AG09319 (cell line): ENCODE results near the gene RHOBTB1.

Source experiments
- DNase-seq: peaks from one replicate; pipeline ENCODE4 v3.0.0-alpha.2; 2010; ENCODE audit warnings: low read depth; ENCODE audit errors: extremely low read depth
- CTCF ChIP-seq: IDR thresholded peaks from 2 replicates; pipeline ENCODE4 v1.5.1; 2011; ENCODE audit warnings: low read depth, mild to moderate bottlenecking, inconsistent platforms, low read length, moderate library complexity

Gene RHOBTB1

GRCh38 chr10:60980997-60981396 lies 37.0 kb upstream of the RHOBTB1 start:
- no peak for DNase-seq
- no peak for TF ChIP-seq CTCF

DNA sequence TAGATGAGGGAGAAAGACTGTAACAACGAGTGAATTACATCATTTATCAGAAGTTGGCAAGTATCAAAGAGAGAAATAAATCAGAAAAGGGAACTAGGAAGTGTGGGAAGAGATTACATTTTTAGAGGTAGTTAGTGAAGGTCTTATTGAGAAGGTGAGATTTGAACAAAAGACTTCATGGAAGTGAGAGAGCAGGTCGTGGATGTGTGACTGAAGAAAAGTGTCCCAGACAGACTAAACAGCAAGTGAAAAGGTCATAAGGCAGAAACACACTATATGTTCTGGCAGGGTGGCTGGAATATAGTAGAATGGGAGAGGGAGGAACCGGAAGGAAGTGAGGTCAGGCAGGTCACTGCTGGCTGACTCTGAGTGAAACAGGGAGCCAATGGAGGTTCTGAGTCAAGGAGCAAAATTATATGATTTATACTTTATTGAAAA lies 35.7 kb upstream of the RHOBTB1 start:
- TF ChIP-seq CTCF: no peak
- DNase-seq: no peak

GRCh38 chr10:60978287-60979115 lies 34.5 kb upstream of the RHOBTB1 start:
- DNase-seq: no peak
- no peak for TF ChIP-seq CTCF

- no peak for TF ChIP-seq CTCF
- no peak for DNase-seq
Observed at GRCh38 chr10:60977161-60978122, 33.5 kb upstream of the RHOBTB1 start.

DNA sequence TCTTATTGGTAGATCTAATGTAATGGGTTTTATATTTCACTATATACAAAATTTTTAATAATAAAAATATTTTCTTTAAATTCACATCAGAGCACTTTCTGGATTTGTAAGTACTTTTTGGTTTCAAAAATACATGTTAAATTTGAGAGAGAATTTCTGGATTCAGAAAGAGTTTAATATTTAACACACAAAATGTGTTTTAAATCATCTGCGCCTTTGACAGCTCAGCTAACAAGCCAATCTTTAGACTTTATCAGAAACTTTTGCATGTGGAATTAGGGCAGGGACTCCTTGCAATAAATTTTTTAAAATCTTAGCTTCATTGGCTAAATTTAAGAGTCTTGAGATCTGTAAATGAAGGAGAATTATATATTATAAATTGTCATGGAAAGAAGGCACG lies 32.7 kb upstream of the RHOBTB1 start:
- TF ChIP-seq CTCF: no peak
- no peak for DNase-seq

DNA sequence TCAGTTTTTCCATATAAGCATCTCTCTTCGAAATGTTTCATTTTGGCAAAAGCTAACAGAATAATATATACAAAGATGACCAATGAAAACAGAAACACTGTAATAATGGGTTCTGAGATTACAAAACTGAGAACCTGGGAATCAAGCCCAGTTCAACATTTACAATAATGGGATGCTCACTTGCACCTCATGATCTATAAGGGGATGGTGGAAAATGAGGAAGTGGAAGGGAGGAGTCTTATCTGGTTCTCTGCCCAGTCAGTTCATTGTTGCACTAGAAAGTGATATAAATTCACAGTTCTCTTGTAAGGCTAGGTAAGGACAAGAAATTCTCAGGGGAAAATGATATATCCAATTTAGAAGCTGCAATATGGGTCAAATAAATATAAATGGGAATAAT lies 31.7 kb upstream of the RHOBTB1 start:
- no peak for DNase-seq
- no peak for TF ChIP-seq CTCF
